Middle frontal gyrus (tissue), 1 donor: ENCODE data around the gene BHMT2.

Experiments
- DNase-seq: peaks from one replicate; pipeline ENCODE4 v3.0.0-alpha.2; 2015; ENCODE audit warnings: low spot score; ENCODE audit errors: extremely low spot score

BHMT2 gene

GRCh38 chr5:79069488-79070349 is at the start of gene BHMT2, which contains the start of gene DMGDH:
BHMT2 (plus strand) TSS chr5:79069767; CDS start chr5:79069783, 16 bp downstream.
DMGDH (minus strand) TSS chr5:79069674; CDS start chr5:79069620, 54 bp downstream.
- DNase-seq: no peak

GRCh38 chr5:79020861-79021561 is 48.6 kb upstream of the BHMT2 start:
- DNase-seq: peak; percentile 24

- no peak for DNase-seq
Observed at GRCh38 chr5:79021753-79022152, 47.8 kb upstream of the BHMT2 start.

- no peak for DNase-seq
Observed at GRCh38 chr5:79022771-79023170, 46.8 kb upstream of the BHMT2 start.

- DNase-seq: no peak
Observed at GRCh38 chr5:79023348-79023747, 46.2 kb upstream of the BHMT2 start.

- DNase-seq: no peak
Observed at GRCh38 chr5:79023947-79024346, 45.6 kb upstream of the BHMT2 start.

- peak; percentile 67 for DNase-seq
Observed at GRCh38 chr5:79025054-79025472, 44.5 kb upstream of the BHMT2 start.

GRCh38 chr5:79030663-79031484 is 38.7 kb upstream of the BHMT2 start:
- no peak for DNase-seq

- DNase-seq: no peak
Observed at GRCh38 chr5:79031485-79031867, 38.1 kb upstream of the BHMT2 start.

GRCh38 chr5:79032031-79032695 is 37.4 kb upstream of the BHMT2 start:
- no peak for DNase-seq

GRCh38 chr5:79032782-79033181 is 36.8 kb upstream of the BHMT2 start:
- no peak for DNase-seq

- DNase-seq: no peak
Observed at GRCh38 chr5:79035237-79035636, 34.3 kb upstream of the BHMT2 start.

GRCh38 chr5:79036769-79037168 is 32.8 kb upstream of the BHMT2 start:
- DNase-seq: no peak

GRCh38 chr5:79042188-79042587 is 27.4 kb upstream of the BHMT2 start:
- no peak for DNase-seq

- no peak for DNase-seq
Observed at GRCh38 chr5:79047199-79047598, 22.4 kb upstream of the BHMT2 start.

GRCh38 chr5:79048437-79048836 is 21.1 kb upstream of the BHMT2 start:
- no peak for DNase-seq

- no peak for DNase-seq
Observed at GRCh38 chr5:79050498-79050897, 19.1 kb upstream of the BHMT2 start.

- DNase-seq: no peak
Observed at GRCh38 chr5:79053321-79053720, 16.2 kb upstream of the BHMT2 start.

- no peak for DNase-seq
Observed at GRCh38 chr5:79055017-79055416, 14.6 kb upstream of the BHMT2 start.

- no peak for DNase-seq
Observed at GRCh38 chr5:79056847-79057246, 12.7 kb upstream of the BHMT2 start.

- DNase-seq: no peak
Observed at GRCh38 chr5:79059674-79060073, 9.9 kb upstream of the BHMT2 start.
